Measurements from ENCODE around the gene ZMYND11.
"Not testable (repeated sequence)": the region's sequence is repeated elsewhere in the genome, so short reads cannot be mapped to it uniquely, and the experiment has no call there.

The ZMYND11 gene

GRCh38 chr10:132946-133898 lies 2.0 kb upstream of the ZMYND11 start:
- in situ Hi-C loops (cut with MboI; ENCODE audit: low sequenced_read_pairs): no loop called here

GRCh38 chr10:134247-135131 lies 766 bp upstream of the ZMYND11 start:
- in situ Hi-C loops (cut with MboI; ENCODE audit: low sequenced_read_pairs): no loop called here

GRCh38 chr10:135601-136464 lies 578 bp downstream of the ZMYND11 start:
- in situ Hi-C loops (cut with MboI; ENCODE audit: low sequenced_read_pairs): no loop called here

GRCh38 chr10:136465-136762 lies 1.2 kb downstream of the ZMYND11 start:
- in situ Hi-C loops (cut with MboI; ENCODE audit: low sequenced_read_pairs): no loop called here

- in situ Hi-C loops (cut with MboI; ENCODE audit: low sequenced_read_pairs): no loop called here
Observed at GRCh38 chr10:137031-137430, 1.8 kb downstream of the ZMYND11 start.

GRCh38 chr10:137606-138005 lies 2.4 kb downstream of the ZMYND11 start:
- in situ Hi-C loops (cut with MboI; ENCODE audit: low sequenced_read_pairs): no loop called here

GRCh38 chr10:142371-142770 lies 7.1 kb downstream of the ZMYND11 start:
- in situ Hi-C loops (cut with MboI; ENCODE audit: low sequenced_read_pairs): no loop called here

GRCh38 chr10:152915-153314 lies 17.7 kb downstream of the ZMYND11 start:
- in situ Hi-C loops (cut with MboI; ENCODE audit: low sequenced_read_pairs): no loop called here

- in situ Hi-C loops (cut with MboI; ENCODE audit: low sequenced_read_pairs): no loop called here
Observed at GRCh38 chr10:154348-154747, 19.1 kb downstream of the ZMYND11 start.

- in situ Hi-C loops (cut with MboI; ENCODE audit: low sequenced_read_pairs): no loop called here
Observed at GRCh38 chr10:167383-167782, 32.1 kb downstream of the ZMYND11 start.

- in situ Hi-C loops (cut with MboI; ENCODE audit: low sequenced_read_pairs): no loop called here
Observed at GRCh38 chr10:173741-174140, 38.5 kb downstream of the ZMYND11 start.

- in situ Hi-C loops (cut with MboI; ENCODE audit: low sequenced_read_pairs): no loop called here
Observed at GRCh38 chr10:176677-177076, 41.4 kb downstream of the ZMYND11 start.

GRCh38 chr10:178208-178607 lies 43.0 kb downstream of the ZMYND11 start:
- in situ Hi-C loops (cut with MboI; ENCODE audit: low sequenced_read_pairs): no loop called here

- in situ Hi-C loops (cut with MboI; ENCODE audit: low sequenced_read_pairs): no loop called here
Observed at GRCh38 chr10:178723-179122, 43.5 kb downstream of the ZMYND11 start.

- in situ Hi-C loops (cut with MboI; ENCODE audit: low sequenced_read_pairs): no loop called here
Observed at GRCh38 chr10:182441-183201, 47.4 kb downstream of the ZMYND11 start.

- in situ Hi-C loops (cut with MboI; ENCODE audit: low sequenced_read_pairs): no loop called here
Observed at GRCh38 chr10:184174-184573, 48.9 kb downstream of the ZMYND11 start.

- in situ Hi-C loops (cut with MboI; ENCODE audit: low sequenced_read_pairs): no loop called here
Observed at GRCh38 chr10:184911-185310, 49.7 kb downstream of the ZMYND11 start.

- in situ Hi-C loops (cut with MboI; ENCODE audit: low sequenced_read_pairs): not testable (repeated sequence)
Observed at GRCh38 chr10:185571-185970, 50.3 kb downstream of the ZMYND11 start.

- in situ Hi-C loops (cut with MboI; ENCODE audit: low sequenced_read_pairs): no loop called here
Observed at GRCh38 chr10:186911-187310, 51.7 kb downstream of the ZMYND11 start.

- in situ Hi-C loops (cut with MboI; ENCODE audit: low sequenced_read_pairs): no loop called here
Observed at GRCh38 chr10:188546-188945, 53.3 kb downstream of the ZMYND11 start.

All from HL-60/S4 (cell line).